Mesendoderm (in vitro differentiated cells): Measurements from ENCODE around the gene MEOX2.

Experiments
- DNase-seq: peaks from one replicate; pipeline ENCODE4 v3.0.0; 2013
- H2AK5ac ChIP-seq: 2 replicates; pipeline ENCODE4 v1.6.1; 2013; ENCODE audit warnings: low read length, inconsistent platforms
- H2BK120ac ChIP-seq: 2 replicates; pipeline ENCODE4 v1.6.1; 2013; ENCODE audit warnings: low read depth, mild to moderate bottlenecking, low read length, moderate library complexity, mixed read lengths
- H2BK15ac ChIP-seq: replicated peaks from 2 replicates; pipeline ENCODE4 v1.6.1; 2013; ENCODE audit warnings: low read depth, mild to moderate bottlenecking, moderate library complexity
- H2BK5ac ChIP-seq: 2 replicates; pipeline ENCODE4 v1.6.1; 2013; ENCODE audit warnings: low read length, inconsistent platforms
- H3K18ac ChIP-seq: 2 replicates; pipeline ENCODE4 v1.6.1; 2013; ENCODE audit warnings: mild to moderate bottlenecking, low read length, mixed read lengths
- H3K23ac ChIP-seq: one replicate; pipeline ENCODE4 v1.6.1; 2013; ENCODE audit warnings: low read length
- H3K27ac ChIP-seq: 2 replicates; pipeline ENCODE4 v1.5.1; 2013; ENCODE audit warnings: low read depth, mild to moderate bottlenecking, inconsistent platforms, low read length, moderate library complexity
- H3K27me3 ChIP-seq: 2 replicates; pipeline ENCODE4 v1.6.1; 2013; ENCODE audit warnings: low read length, control low read depth, mild to moderate bottlenecking, inconsistent platforms; ENCODE audit not compliant: insufficient read depth, poor library complexity
- H3K36me3 ChIP-seq: 2 replicates; pipeline ENCODE4 v1.6.1; 2013; ENCODE audit warnings: low read length, inconsistent platforms; ENCODE audit not compliant: control insufficient read depth, insufficient read depth
- H3K4ac ChIP-seq: one replicate; pipeline ENCODE4 v1.6.1; 2013; ENCODE audit warnings: low read depth, mild to moderate bottlenecking, low read length, moderate library complexity
- H3K4me1 ChIP-seq: 2 replicates; pipeline ENCODE4 v1.6.1; 2013; ENCODE audit warnings: low read depth, low read length, inconsistent platforms; ENCODE audit not compliant: control insufficient read depth
- H3K4me2 ChIP-seq: 2 replicates; pipeline ENCODE4 v1.6.1; 2013; ENCODE audit warnings: low read length
- H3K4me3 ChIP-seq: 2 replicates; pipeline ENCODE4 v1.5.1; 2013; ENCODE audit warnings: mild to moderate bottlenecking, low read length
- H3K56ac ChIP-seq: one replicate; pipeline ENCODE4 v1.6.1; 2013; ENCODE audit warnings: low read length
- H3K79me1 ChIP-seq: 2 replicates; pipeline ENCODE4 v1.6.1; 2013; ENCODE audit warnings: low read length, inconsistent platforms
- H3K79me2 ChIP-seq: 2 replicates; pipeline ENCODE4 v1.6.1; 2013; ENCODE audit warnings: mild to moderate bottlenecking, low read length; ENCODE audit not compliant: control insufficient read depth, insufficient read depth
- H3K9ac ChIP-seq: 2 replicates; pipeline ENCODE4 v1.6.1; 2013; ENCODE audit warnings: low read length, inconsistent platforms
- H4K5ac ChIP-seq: one replicate; pipeline ENCODE4 v1.6.1; 2013; ENCODE audit warnings: low read length
- H4K8ac ChIP-seq: one replicate; pipeline ENCODE4 v1.6.1; 2013; ENCODE audit warnings: low read depth, mild to moderate bottlenecking, control low read depth, low read length, moderate library complexity
- WGBS: extraction: QIAGEN DNeasy Blood & Tissue Kit; methylation state at CpG from one replicate; pipeline ENCODE4 v1.1.7; 2013; ENCODE audit warnings: low lambda C conversion rate, missing lambda C conversion rate; ENCODE audit not compliant: insufficient coverage; ENCODE audit errors: extremely low coverage; 5-methylcytosine and 5-hydroxymethylcytosine counted together

Gene MEOX2

DNA sequence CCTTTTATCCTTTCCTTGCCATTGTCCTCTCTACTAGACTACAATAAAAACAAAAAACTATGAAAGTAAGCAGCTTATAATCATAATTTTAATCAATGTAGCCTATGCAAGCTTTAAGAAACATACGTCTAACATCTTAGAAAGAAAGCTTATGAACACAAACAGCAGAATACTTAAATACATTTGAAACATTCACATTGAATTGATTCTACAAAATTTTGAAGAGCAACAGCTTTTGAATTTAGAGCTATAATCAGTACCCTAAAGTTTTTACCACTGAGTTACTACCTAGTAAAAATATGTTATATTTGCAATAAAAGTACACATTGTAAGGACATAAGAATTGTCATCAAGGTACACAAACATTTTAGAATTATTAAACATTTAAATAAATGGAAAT is 7.2 kb downstream of the MEOX2 start:
- H3K27ac ChIP-seq: no peak overlapping the region
- H4K5ac ChIP-seq: no peak overlapping the region
- no CpG with 5 or more reads among the region's 1 CpG for WGBS
- no peak overlapping the region for H2BK120ac ChIP-seq
- no peaks in the 10 kb centered on the region for H3K79me2 ChIP-seq
- no peak for DNase-seq
- no peak overlapping the region for H4K8ac ChIP-seq
- no peaks in the 10 kb centered on the region for H3K79me1 ChIP-seq
- H3K36me3 ChIP-seq: no peaks in the 10 kb centered on the region
- no peak overlapping the region for H3K23ac ChIP-seq
- H3K4me1 ChIP-seq: no peaks in the 10 kb centered on the region
- no peak overlapping the region for H3K18ac ChIP-seq
- H3K27me3 ChIP-seq: no peaks in the 10 kb centered on the region
- no peak overlapping the region for H2BK15ac ChIP-seq
- H3K4me3 ChIP-seq: no peak overlapping the region
- no peak overlapping the region for H3K4ac ChIP-seq
- H3K9ac ChIP-seq: no peak overlapping the region
- H3K56ac ChIP-seq: no peak overlapping the region
- no peak overlapping the region for H2BK5ac ChIP-seq
- H2AK5ac ChIP-seq: no peak overlapping the region
- no peak overlapping the region for H3K4me2 ChIP-seq

DNA sequence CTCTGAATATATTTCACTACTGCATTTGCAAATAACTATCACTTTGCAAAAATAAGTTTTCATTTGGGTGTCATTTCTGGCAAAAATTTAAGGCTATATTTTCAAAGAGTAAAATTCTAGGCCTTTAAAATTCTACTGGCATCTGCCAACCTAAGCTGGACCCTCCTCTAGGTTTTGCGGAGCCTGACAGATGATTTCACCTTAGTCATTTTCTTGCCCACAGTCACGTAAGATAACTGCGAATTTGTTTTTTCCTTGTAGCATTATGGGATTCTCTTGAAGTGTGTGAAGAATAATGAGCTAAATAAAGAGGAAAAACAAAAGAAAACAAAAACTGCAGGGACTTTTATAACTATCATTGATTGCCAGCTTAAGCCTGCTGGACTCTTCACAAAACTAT is 7.8 kb downstream of the MEOX2 start:
- no peak overlapping the region for H4K8ac ChIP-seq
- H3K4ac ChIP-seq: no peak overlapping the region
- H3K23ac ChIP-seq: no peak overlapping the region
- no peak for DNase-seq
- no peak overlapping the region for H3K9ac ChIP-seq
- H3K4me3 ChIP-seq: no peak overlapping the region
- no peak overlapping the region for H4K5ac ChIP-seq
- no peak overlapping the region for H2BK15ac ChIP-seq
- H3K79me1 ChIP-seq: no peaks in the 10 kb centered on the region
- no peak overlapping the region for H2BK120ac ChIP-seq
- no peaks in the 10 kb centered on the region for H3K79me2 ChIP-seq
- no CpG with 5 or more reads among the region's 3 CpGs for WGBS
- H2BK5ac ChIP-seq: no peak overlapping the region
- H3K4me1 ChIP-seq: no peaks in the 10 kb centered on the region
- H3K56ac ChIP-seq: no peak overlapping the region
- H2AK5ac ChIP-seq: no peak overlapping the region
- no peaks in the 10 kb centered on the region for H3K27me3 ChIP-seq
- no peak overlapping the region for H3K4me2 ChIP-seq
- no peaks in the 10 kb centered on the region for H3K36me3 ChIP-seq
- no peak overlapping the region for H3K27ac ChIP-seq
- no peak overlapping the region for H3K18ac ChIP-seq

GRCh38 chr7:15675379-15675778 is 11.1 kb downstream of the MEOX2 start:
- Histone ChIP-seq H3K9ac (no peak overlapping the region), H3K4me1 (no peaks in the 10 kb centered on the region), H2AK5ac (no peak overlapping the region), H3K18ac (no peak overlapping the region), H3K56ac (no peak overlapping the region), H3K4ac (no peak overlapping the region), H3K23ac (no peak overlapping the region), H3K79me2 (no peaks in the 10 kb centered on the region), H3K27ac (no peak overlapping the region), H3K79me1 (no peaks in the 10 kb centered on the region), H4K8ac (no peak overlapping the region), H3K4me3 (no peak overlapping the region), H3K27me3 (no peaks in the 10 kb centered on the region), H3K36me3 (no peaks in the 10 kb centered on the region), H2BK5ac (no peak overlapping the region), H3K4me2 (no peak overlapping the region), H2BK120ac (no peak overlapping the region), H4K5ac (no peak overlapping the region), H2BK15ac (no peak overlapping the region)
- no peak for DNase-seq
- no CpG with 5 or more reads among the region's 2 CpGs for WGBS

DNA sequence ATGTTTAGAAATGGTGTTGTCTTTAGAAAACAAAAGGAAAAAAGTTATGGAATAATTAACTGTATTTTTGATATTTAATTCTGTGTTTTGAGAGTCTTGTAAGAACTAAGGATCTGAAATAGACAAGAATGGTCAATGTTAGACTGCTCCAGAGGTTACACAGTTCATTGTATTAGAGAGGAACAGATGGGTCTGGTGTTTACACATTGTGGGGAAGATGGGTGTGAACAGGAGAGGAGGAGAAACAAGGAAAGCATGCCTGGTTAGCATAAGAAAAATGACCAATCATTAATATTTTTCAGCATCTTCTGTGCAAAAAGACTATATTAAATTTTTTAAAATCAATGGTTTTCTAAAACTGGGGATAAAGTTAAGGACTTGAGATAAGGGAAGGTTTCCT is 11.9 kb downstream of the MEOX2 start:
- Histone ChIP-seq H4K8ac (no peak overlapping the region), H3K4me3 (no peak overlapping the region), H3K27me3 (no peaks in the 10 kb centered on the region), H3K27ac (no peak overlapping the region), H3K4ac (no peak overlapping the region), H2AK5ac (no peak overlapping the region), H3K4me2 (no peak overlapping the region), H3K56ac (no peak overlapping the region), H3K4me1 (no peaks in the 10 kb centered on the region), H2BK5ac (no peak overlapping the region), H3K9ac (no peak overlapping the region), H4K5ac (no peak overlapping the region), H3K18ac (no peak overlapping the region), H3K36me3 (no peaks in the 10 kb centered on the region), H2BK120ac (no peak overlapping the region), H3K79me1 (no peaks in the 10 kb centered on the region), H3K79me2 (no peaks in the 10 kb centered on the region), H2BK15ac (no peak overlapping the region), H3K23ac (no peak overlapping the region)
- no peak for DNase-seq

DNA sequence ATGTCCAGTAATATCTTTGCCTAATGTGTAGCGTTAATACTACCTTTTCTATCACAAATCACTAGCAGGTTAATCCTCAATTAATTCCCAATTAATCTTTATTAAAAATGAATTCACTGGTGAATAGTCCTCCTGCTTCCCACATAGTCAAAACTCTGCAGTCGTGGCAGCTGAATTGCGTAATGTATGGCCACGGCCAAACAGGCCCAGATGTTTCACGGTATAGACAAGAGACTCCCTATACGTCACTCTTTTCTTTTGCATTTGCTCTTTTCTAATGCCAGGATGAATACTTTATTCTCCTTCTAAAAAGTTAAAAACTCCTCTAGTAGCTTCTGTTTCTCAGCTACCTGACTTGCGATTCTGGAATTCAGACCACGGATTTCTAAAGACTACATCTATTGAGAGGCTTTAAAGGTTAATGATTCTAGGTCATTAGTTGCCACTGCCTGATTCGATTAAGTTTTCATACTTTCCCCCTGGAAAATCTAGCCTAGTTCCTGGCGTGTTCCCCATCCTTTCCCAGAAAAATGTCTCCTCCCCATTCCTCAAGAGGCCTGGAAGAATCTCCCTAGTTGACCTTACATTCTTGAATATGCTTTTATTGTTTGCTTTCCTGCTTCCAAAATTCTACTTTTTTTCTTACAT is 16.9 kb downstream of the MEOX2 start:
- Histone ChIP-seq H2BK5ac (no peak overlapping the region), H3K4ac (no peak overlapping the region), H3K36me3 (no peaks in the 10 kb centered on the region), H3K79me1 (no peaks in the 10 kb centered on the region), H2AK5ac (no peak overlapping the region), H4K8ac (no peak overlapping the region), H2BK120ac (peak overlapping the region; percentile 73), H2BK15ac (no peak overlapping the region), H3K4me3 (no peak overlapping the region), H4K5ac (no peak overlapping the region), H3K27ac (no peak overlapping the region), H3K18ac (no peak overlapping the region), H3K9ac (no peak overlapping the region), H3K4me2 (no peak overlapping the region), H3K23ac (no peak overlapping the region), H3K27me3 (no peaks in the 10 kb centered on the region), H3K79me2 (no peaks in the 10 kb centered on the region), H3K4me1 (no peaks in the 10 kb centered on the region), H3K56ac (no peak overlapping the region)
- 100% methylated on average over 1 of the region's 10 CpGs for WGBS
- DNase-seq: no peak

DNA sequence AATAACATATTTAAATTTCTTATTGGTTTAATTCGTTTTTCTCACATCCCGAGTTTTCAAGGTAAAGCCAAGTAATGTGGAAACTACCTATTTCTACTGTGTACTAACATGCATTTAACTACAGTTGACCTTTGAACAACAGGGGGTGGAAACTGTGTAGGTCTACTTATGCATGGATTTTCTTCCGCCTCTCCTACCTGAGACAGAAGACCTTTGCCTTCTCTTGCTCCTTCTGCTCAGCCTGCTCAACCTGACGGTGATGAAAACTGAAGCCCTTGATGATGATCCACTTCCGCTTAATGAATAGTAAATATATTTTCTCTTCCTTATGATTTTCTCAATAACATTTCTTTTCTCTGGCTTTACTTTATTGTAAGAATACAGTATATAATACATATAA is 18.5 kb downstream of the MEOX2 start:
- Histone ChIP-seq H3K4ac (no peak overlapping the region), H4K5ac (no peak overlapping the region), H2BK5ac (no peak overlapping the region), H2BK120ac (no peak overlapping the region), H3K27ac (no peak overlapping the region), H3K23ac (no peak overlapping the region), H3K18ac (no peak overlapping the region), H3K4me3 (no peak overlapping the region), H3K4me1 (no peaks in the 10 kb centered on the region), H3K27me3 (no peaks in the 10 kb centered on the region), H3K4me2 (no peak overlapping the region), H3K79me2 (no peaks in the 10 kb centered on the region), H3K36me3 (no peaks in the 10 kb centered on the region), H3K79me1 (no peaks in the 10 kb centered on the region), H4K8ac (no peak overlapping the region), H3K9ac (no peak overlapping the region), H3K56ac (no peak overlapping the region), H2BK15ac (no peak overlapping the region), H2AK5ac (no peak overlapping the region)
- DNase-seq: no peak
- WGBS: no CpG with 5 or more reads among the region's 5 CpGs
